Bronchial epithelial cell (primary cell): ENCODE data around the gene SRPK2. TPM values are rescaled to one million over a fixed set of nuclear protein-coding genes. Genes with fewer than 3 reads are reported as not detected.
"Not testable (repeated sequence)": the region's sequence is repeated elsewhere in the genome, so short reads cannot be mapped to it uniquely, and the experiment has no call there.

Experiments
- DNase-seq: peaks from one replicate; pipeline ENCODE4 v3.0.0-alpha.2; 2010; ENCODE audit warnings: low read depth
- FAIRE-seq: peaks from 2 replicates; lab custom pipeline; 2011; peaks lifted over from hg19 to GRCh38; lab: Jason Lieb, UNC
- H3K27me3 ChIP-seq: 2 replicates; pipeline ENCODE4 v1.5.1; 2011; ENCODE audit warnings: low read length; ENCODE audit not compliant: control insufficient read depth, insufficient read depth
- H3K36me3 ChIP-seq: 2 replicates; pipeline ENCODE4 v1.5.1; 2011; ENCODE audit warnings: low read length; ENCODE audit not compliant: control insufficient read depth, insufficient read depth
- H3K4me3 ChIP-seq: 2 replicates; pipeline ENCODE4 v1.5.1; 2011; ENCODE audit warnings: mild to moderate bottlenecking, low read depth, low read length, control low read depth
- total RNA-seq: library from RNA; depleted of rRNA; stranded (reverse); fragments of >200 nt; gene quantifications from 2 replicates; pipeline ENCODE4 v1.2.1, GENCODE V29; 2014
- TF ChIP-seq, protein P1 (sequence below): IDR thresholded peaks from 2 replicates; pipeline ENCODE4 v1.5.1; 2011; ENCODE audit warnings: mild to moderate bottlenecking, moderate library complexity, low read length, control low read depth, inconsistent platforms; ENCODE audit not compliant: insufficient read depth, severe bottlenecking

Gene SRPK2
- total RNA-seq, 1 donor from 2014 or later = 43.4 TPM

DNA sequence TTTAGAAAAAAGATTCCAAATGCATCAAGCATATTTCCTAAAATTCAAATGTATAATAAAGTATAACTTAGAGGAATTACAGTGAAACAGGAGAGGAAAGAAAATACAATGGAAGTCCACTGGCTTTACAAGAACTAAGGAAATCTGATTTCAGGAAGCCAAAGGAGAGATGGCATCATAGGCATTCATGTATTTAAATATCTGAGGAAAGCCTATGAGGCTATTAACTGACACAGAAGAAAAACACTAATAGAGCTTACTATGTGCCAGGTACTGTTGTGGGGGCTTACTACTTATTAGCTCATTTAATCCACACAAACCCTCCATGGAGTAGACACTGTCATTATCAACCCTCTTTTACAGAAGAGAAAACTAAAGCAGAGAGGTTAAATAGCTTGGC lies 92.2 kb downstream of the SRPK2 start:
- Histone ChIP-seq H3K27me3 (no peaks in the 10 kb centered on the region), H3K4me3 (no peak overlapping the region), H3K36me3 (no peaks in the 10 kb centered on the region)
- DNase-seq (no peak), FAIRE-seq (no peak)
- TF ChIP-seq, protein P1, sequence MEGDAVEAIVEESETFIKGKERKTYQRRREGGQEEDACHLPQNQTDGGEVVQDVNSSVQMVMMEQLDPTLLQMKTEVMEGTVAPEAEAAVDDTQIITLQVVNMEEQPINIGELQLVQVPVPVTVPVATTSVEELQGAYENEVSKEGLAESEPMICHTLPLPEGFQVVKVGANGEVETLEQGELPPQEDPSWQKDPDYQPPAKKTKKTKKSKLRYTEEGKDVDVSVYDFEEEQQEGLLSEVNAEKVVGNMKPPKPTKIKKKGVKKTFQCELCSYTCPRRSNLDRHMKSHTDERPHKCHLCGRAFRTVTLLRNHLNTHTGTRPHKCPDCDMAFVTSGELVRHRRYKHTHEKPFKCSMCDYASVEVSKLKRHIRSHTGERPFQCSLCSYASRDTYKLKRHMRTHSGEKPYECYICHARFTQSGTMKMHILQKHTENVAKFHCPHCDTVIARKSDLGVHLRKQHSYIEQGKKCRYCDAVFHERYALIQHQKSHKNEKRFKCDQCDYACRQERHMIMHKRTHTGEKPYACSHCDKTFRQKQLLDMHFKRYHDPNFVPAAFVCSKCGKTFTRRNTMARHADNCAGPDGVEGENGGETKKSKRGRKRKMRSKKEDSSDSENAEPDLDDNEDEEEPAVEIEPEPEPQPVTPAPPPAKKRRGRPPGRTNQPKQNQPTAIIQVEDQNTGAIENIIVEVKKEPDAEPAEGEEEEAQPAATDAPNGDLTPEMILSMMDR = no peak

DNA sequence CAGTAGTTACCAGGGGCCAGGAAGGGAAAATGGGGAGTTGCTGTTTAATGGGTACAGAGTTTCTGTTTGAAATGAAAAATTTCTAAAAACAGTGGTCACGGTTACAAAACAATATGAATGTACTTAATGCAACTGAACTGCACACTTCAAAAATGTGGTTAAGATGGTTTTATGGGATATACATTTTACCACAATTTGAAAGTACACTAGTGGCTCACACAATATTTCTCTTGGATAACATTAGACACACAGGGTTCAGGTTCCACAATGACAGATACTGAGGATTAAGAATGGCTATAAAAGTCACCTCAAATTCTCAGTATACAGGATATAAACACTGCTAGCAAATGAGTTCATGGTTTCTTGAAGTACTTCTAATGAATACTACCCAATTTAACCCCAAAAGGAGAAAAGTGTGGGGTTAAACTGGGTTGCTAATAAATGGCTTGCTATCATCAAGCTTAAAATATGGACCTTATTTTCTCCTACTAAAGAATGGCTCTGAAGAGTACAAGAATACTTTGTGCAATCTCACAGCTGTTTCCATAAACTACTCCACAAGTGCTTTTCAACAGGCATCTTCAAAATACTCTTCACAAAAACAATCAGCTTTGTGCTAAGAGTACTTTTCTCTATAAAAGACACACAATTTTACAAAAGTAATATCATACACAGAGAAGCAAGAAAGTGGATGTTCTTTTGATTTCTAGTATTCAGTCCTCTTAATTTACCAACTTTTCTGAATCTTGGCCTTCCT lies 92.9 kb downstream of the SRPK2 start:
- H3K27me3 ChIP-seq = no peaks in the 10 kb centered on the region
- TF ChIP-seq, protein P1 = no peak
- no peak for DNase-seq

DNA sequence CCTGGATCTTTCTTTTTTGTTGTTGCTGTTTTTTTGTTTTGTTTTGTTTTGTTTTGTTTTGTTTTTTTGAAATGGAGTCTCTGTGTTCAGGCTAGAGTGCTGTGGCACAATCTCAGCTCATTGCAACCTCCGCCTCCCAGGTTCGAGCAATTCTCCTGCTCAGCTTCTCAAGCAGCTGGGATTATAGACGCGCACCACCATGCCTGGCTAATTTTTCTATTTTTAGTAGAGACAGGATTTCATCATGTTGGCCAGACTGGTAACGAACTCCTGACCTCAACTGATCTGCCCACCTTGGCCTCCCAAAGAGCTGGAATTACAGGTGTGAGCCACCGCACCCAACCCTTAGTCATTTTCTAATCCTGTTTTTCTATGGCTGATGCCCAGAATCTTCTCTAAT lies 94.2 kb downstream of the SRPK2 start:
- DNase-seq, H3K27me3 ChIP-seq, H3K4me3 ChIP-seq, FAIRE-seq, H3K36me3 ChIP-seq: not testable (repeated sequence)

More for the DNA sequence above, 92.9 kb downstream of the SRPK2 start:
- no peak for FAIRE-seq
- Histone ChIP-seq H3K4me3 (no peak overlapping the region), H3K36me3 (no peaks in the 10 kb centered on the region)

DNA sequence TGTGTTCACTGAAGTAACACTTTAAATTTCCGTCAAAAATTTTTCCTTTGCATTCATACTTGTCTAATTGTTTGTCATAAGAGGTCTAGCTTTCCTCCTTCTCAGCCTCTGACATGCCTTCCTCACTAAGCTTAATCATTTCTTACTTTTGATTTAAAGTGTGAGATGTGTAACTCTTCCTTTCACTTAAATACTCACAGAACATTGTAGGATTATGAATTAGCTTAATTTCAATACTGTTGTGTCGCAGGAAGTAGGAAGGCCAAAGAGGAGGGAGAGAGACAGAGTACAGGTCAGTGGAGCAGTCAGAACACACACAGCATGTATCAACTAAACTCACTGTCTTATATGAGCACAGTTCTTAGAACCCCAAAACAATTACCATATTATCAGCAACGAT lies 99.0 kb downstream of the SRPK2 start:
- Histone ChIP-seq H3K4me3 (no peak overlapping the region), H3K36me3 (no peaks in the 10 kb centered on the region), H3K27me3 (no peaks in the 10 kb centered on the region)
- FAIRE-seq (no peak), DNase-seq (no peak)
- TF ChIP-seq, protein P1 = no peak

DNA sequence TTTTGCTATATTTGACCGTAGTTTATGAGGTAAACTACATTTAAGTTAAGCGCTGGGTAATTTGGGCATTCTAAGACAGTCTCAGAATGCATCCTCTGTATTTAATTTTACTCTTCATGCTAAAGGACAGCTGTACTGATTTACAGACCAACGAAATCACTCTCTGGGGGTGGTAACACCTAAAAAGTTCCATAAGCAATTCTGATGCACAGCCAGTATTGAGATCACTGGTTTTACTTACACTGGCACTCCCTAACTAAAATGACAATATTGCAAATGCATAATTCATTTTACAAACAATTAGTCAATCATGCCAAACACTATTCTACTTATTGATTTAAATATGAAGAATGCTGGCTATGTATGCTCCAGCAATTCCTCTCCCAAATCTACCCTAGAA lies 102.3 kb downstream of the SRPK2 start:
- no peak for FAIRE-seq
- TF ChIP-seq, protein P1 = no peak

DNA sequence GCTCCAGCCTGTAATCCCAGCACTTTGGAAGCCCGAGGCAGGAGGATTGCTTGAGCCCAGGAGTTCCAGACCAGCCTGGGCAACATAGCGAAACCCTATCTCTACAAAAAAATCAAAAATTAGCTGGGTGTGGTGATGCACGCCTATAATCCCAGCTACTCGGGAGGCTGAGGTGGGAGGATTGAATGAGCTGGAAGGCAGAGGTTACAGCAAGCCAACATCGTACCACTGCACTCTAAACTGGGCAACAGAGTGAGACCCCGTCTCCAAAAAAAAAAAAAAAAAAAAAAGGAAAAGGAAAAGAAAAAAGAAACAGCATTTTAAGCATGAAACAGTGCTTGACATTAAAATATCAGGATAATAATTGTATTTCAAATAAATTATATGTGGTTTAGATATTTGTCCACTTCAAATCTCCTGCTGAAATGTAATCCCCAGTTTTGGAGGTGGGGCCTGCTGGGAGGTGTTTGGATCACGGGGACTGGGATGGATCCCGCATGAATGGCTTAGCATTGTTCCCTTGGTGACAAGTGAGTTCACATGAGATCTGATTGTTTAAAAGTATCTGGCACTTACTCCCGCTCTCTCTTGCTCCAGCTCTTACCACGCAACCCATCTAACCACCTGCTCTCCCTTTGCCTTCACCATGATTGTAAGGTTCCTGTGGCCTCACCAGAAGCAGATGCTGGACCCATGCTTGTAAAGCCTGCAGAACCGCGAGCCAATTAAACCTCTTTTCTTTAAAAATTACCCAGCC lies 103.4 kb downstream of the SRPK2 start:
- TF ChIP-seq, protein P1 = no peak
- no peak for DNase-seq
- no peak overlapping the region for H3K4me3 ChIP-seq
- FAIRE-seq = no peak
- no peaks in the 10 kb centered on the region for H3K27me3 ChIP-seq
- no peaks in the 10 kb centered on the region for H3K36me3 ChIP-seq

More for the DNA sequence above, 102.3 kb downstream of the SRPK2 start:
- H3K36me3 ChIP-seq = no peaks in the 10 kb centered on the region
- no peak overlapping the region for H3K4me3 ChIP-seq
- H3K27me3 ChIP-seq = no peaks in the 10 kb centered on the region
- DNase-seq = no peak
